Measurements from ENCODE around the gene BEAN1. TPM values are rescaled to one million over a fixed set of nuclear protein-coding genes. Genes with fewer than 3 reads are reported as not detected.

The BEAN1 gene
- total RNA-seq, 1 experiment from 2014 or later, result 0.24 TPM

GRCh38 chr16:66522816-66523590 is 95.9 kb downstream of the BEAN1 start:
- Histone ChIP-seq H2BK5ac (ENCODE audit: insufficient read length, low read length) (no peak overlapping the region), H2BK12ac (ENCODE audit: insufficient read length, low read depth, low read length) (no peak overlapping the region), H3K23ac (ENCODE audit: insufficient read length, low read depth, low read length) (no peak overlapping the region), H2BK15ac (ENCODE audit: low read depth, low read length) (no peak overlapping the region), H2AK5ac (ENCODE audit: insufficient read length, low read length) (no peak overlapping the region), H4K8ac (replicated peaks; ENCODE audit: insufficient read length, low read depth, low read length) (no peak overlapping the region), H4K20me1 (ENCODE audit: control insufficient read depth, insufficient read depth, insufficient read length) (no peaks in the 10 kb centered on the region), H3K79me2 (ENCODE audit: insufficient read depth, low read length) (no peaks in the 10 kb centered on the region), H3K9ac (ENCODE audit: extremely low read depth, insufficient read length, low read length) (no peak overlapping the region), H3T11ph (ENCODE audit: low read length) (no peak overlapping the region), H2AFZ (ENCODE audit: low read length) (no peak overlapping the region), H3K79me1 (ENCODE audit: insufficient read depth, low read depth, low read length, poor library complexity, severe bottlenecking) (no peaks in the 10 kb centered on the region), H3K4me1 (ENCODE audit: insufficient read depth, low read length) (no peaks in the 10 kb centered on the region), H2BK20ac (ENCODE audit: low read depth, low read length, poor library complexity, severe bottlenecking) (no peak overlapping the region), H3K4me2 (ENCODE audit: insufficient read depth, insufficient read length, low read length) (no peak overlapping the region), H3K27ac (ENCODE audit: insufficient read length, low read depth, low read length) (no peak overlapping the region), H3K56ac (ENCODE audit: insufficient read length, low read depth, low read length) (no peak overlapping the region), H4K5ac (ENCODE audit: insufficient read length, low read depth, low read length) (no peak overlapping the region), H3K4ac (ENCODE audit: low read depth, low read length) (no peak overlapping the region), H3K9me3 (ENCODE audit: control insufficient read depth, low read depth, low read length) (no peaks in the 10 kb centered on the region), H3K23me2 (ENCODE audit: insufficient read length, low read depth, low read length, poor library complexity, severe bottlenecking) (no peaks in the 10 kb centered on the region), H3K14ac (ENCODE audit: insufficient read depth, low read length) (no peak overlapping the region), H4K91ac (ENCODE audit: insufficient read length, low read depth, low read length) (no peak overlapping the region), H2BK120ac (ENCODE audit: low read depth, low read length, poor library complexity, severe bottlenecking) (no peak overlapping the region), H3K27me3 (ENCODE audit: insufficient read depth, low read length) (no peaks in the 10 kb centered on the region), H3K18ac (ENCODE audit: insufficient read length, low read depth, low read length) (no peak overlapping the region)
- 0 out of 4 replicates have a peak, but pooled peaks cover 0 to 3% of the 10 kb centered on the region in 2 experiments for H3K4me1 Mint-ChIP-seq
- H3K9me3 Mint-ChIP-seq, result no peaks in the 10 kb centered on the region
- no peak overlapping the region for H3K4me3 Mint-ChIP-seq
- no peak overlapping the region for H3K27ac Mint-ChIP-seq
- TF ChIP-seq CTCF (conservative IDR thresholded peaks at IDR 0.05), result no peak
- DNase-seq, result no peak
- H3K36me3 Mint-ChIP-seq (ENCODE audit: insufficient read depth in 1 of 3, low read depth in 3 of 3), result peaks cover 0 to 3% (median 0%) of the 10 kb centered on the region in 3 experiments; a peak in 3 of 7 replicates
- H3K27me3 Mint-ChIP-seq (ENCODE audit: low read depth), result peaks cover 2% of the 10 kb centered on the region; the same call in 1 of the 2 replicates
- WGBS (ENCODE audit: extremely low coverage, insufficient read length, low lambda C conversion rate), result no CpG with 5 or more reads among the region's 11 CpGs
